ENCODE measurements around the gene ZNF35.
"Not testable (repeated sequence)": the region's sequence is repeated elsewhere in the genome, so short reads cannot be mapped to it uniquely, and the experiment has no call there.

The ZNF35 gene

GRCh38 chr3:44648564-44649229 is at the start of gene ZNF35:
TSS of gene ZNF35 (plus strand) at chr3:44648732. CDS start at chr3:44651068, 2,336 bp downstream.
- peak; percentile 81 for DNase-seq

- DNase-seq: no peak
These were observed 46.8 kb upstream of the ZNF35 start for GRCh38 chr3:44601749-44602148.

GRCh38 chr3:44612678-44613077 is 35.9 kb upstream of the ZNF35 start:
- DNase-seq: no peak

GRCh38 chr3:44624749-44625480 is 23.6 kb upstream of the ZNF35 start, which contains the start of gene ZNF197:
TSS of gene ZNF197 (plus strand) at chr3:44625036. CDS start at chr3:44629155, 4,119 bp downstream.
- DNase-seq: peak; percentile 90

GRCh38 chr3:44628716-44629115 is 19.8 kb upstream of the ZNF35 start:
- DNase-seq: no peak

- DNase-seq: no peak
These were observed 16.3 kb upstream of the ZNF35 start for GRCh38 chr3:44632193-44632592.

- no peak for DNase-seq
These were observed 6.2 kb upstream of the ZNF35 start for GRCh38 chr3:44642337-44642736.

GRCh38 chr3:44643024-44643423 is 5.5 kb upstream of the ZNF35 start:
- DNase-seq: no peak

- no peak for DNase-seq
These were observed 761 bp upstream of the ZNF35 start for GRCh38 chr3:44647771-44648170.

GRCh38 chr3:44649709-44650108 is 1.2 kb downstream of the ZNF35 start:
- DNase-seq: no peak

- no peak for DNase-seq
These were observed 5.5 kb downstream of the ZNF35 start for GRCh38 chr3:44654039-44654438.

GRCh38 chr3:44659015-44659414 is 10.5 kb downstream of the ZNF35 start:
- no peak for DNase-seq

GRCh38 chr3:44659434-44659833 is 10.9 kb downstream of the ZNF35 start:
- no peak for DNase-seq

- no peak for DNase-seq
These were observed 12.7 kb downstream of the ZNF35 start for GRCh38 chr3:44661189-44661588.

GRCh38 chr3:44665173-44665572 is 16.6 kb downstream of the ZNF35 start:
- DNase-seq: no peak

- no peak for DNase-seq
These were observed 17.8 kb downstream of the ZNF35 start for GRCh38 chr3:44666346-44666745.

- DNase-seq: no peak
These were observed 21.2 kb downstream of the ZNF35 start for GRCh38 chr3:44669760-44670159.

GRCh38 chr3:44673466-44673865 is 24.9 kb downstream of the ZNF35 start:
- not testable (repeated sequence) for DNase-seq

- no peak for DNase-seq
These were observed 25.7 kb downstream of the ZNF35 start for GRCh38 chr3:44674211-44674610.

GRCh38 chr3:44678480-44679116 is 30.1 kb downstream of the ZNF35 start:
- no peak for DNase-seq

GRCh38 chr3:44680921-44681455 is 32.5 kb downstream of the ZNF35 start:
- no peak for DNase-seq

GRCh38 chr3:44682182-44682896 is 33.8 kb downstream of the ZNF35 start:
- DNase-seq: no peak

Measured in NCI-H345 (cell line).